ENCODE results near the gene RDM1. TPM values are rescaled to one million over a fixed set of nuclear protein-coding genes. Genes with fewer than 3 reads are reported as not detected.

Gene RDM1, protein sequence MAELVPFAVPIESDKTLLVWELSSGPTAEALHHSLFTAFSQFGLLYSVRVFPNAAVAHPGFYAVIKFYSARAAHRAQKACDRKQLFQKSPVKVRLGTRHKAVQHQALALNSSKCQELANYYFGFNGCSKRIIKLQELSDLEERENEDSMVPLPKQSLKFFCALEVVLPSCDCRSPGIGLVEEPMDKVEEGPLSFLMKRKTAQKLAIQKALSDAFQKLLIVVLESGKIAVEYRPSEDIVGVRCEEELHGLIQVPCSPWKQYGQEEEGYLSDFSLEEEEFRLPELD
- 0.40 to 1.1 TPM (median 0.87 TPM) in 3 replicates for polyA plus RNA-seq
- not detected for polyA plus RNA-seq (2011; ENCODE audit: low read depth)
- 0.39 and 0.45 TPM in 2 replicates for polyA plus RNA-seq (2011; cell fraction: cytosol; rRNA removed)
- 0.18 and 0.21 TPM in 2 replicates for polyA plus RNA-seq (2011; cell fraction: nucleus; rRNA removed)
- polyA plus RNA-seq (2012; ENCODE audit: low replicate concordance) = 0.47 and 1.2 TPM in 2 replicates
- 0.36 to 0.76 TPM in 2 of 3 replicates, not detected in the other for polyA minus RNA-seq
- not detected for polyA minus RNA-seq (2011; cell fraction: cytosol; rRNA and poly(A)+ RNA removed)
- not detected in 2 replicates for polyA minus RNA-seq (2011; cell fraction: nucleus; rRNA and poly(A)+ RNA removed)

DNA sequence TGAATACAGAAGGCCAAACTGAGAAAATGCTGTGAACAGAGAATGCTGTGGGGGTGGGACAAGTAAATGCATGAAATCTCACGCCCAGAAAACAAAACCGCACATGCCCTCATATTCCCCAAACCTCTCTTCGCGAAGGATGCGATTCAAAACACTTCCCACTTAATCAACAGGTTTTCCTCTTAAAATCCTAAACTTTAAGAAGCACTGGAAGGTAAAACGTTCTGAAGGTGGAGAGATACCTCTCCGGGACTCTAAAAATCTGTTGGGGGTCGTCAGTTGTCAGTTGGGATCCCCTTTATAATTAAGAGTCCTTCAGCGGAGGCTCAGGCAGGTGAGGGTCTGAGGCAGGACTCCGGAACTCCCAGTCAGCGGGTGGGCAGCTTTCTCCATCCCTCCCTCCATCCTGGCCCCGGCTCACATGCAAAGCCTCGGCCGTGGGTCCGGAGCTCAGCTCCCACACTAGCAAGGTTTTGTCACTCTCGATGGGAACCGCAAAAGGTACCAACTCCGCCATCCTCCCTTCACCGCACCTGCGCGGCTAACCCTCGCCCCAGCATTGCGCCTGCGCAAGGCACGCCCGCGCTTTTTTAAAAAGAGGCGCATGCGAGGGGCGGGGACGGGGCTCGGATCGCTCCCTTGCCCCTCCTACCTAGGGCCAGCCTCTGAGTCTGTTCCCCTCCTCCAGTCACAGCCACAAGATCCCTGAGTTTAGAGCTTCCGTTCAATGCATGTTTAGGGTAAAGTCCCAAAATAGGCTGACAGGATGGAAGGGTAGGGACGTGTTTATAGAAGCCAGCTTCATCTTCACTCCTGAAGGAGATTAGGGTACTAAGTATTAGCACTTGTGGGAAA is at the start of gene RDM1:
RDM1 (minus strand) TSS at position 563 of the 855 bp plus-strand sequence; CDS start at position 517, 46 bp downstream.
- H3K27ac ChIP-seq (ENCODE audit: control insufficient read depth, insufficient read depth, low read length) = no peak within 1 kb of the TSS
- H3K4me2 ChIP-seq (ENCODE audit: control insufficient read depth, extremely low read depth, insufficient read depth, low read depth, low read length) = peak within 1 kb of the TSS; percentile 69
- H3K4me1 ChIP-seq (ENCODE audit: control insufficient read depth, extremely low read depth, insufficient read depth, low read length) = peaks cover 3% of the 10 kb centered on the region
- no peaks in the 10 kb centered on the region for H3K9me1 ChIP-seq (ENCODE audit: control insufficient read depth, extremely low read depth, insufficient read depth, low read length)
- H4K20me1 ChIP-seq (ENCODE audit: control insufficient read depth, extremely low read depth, insufficient read depth, low read length) = no peaks in the 10 kb centered on the region
- H3K79me2 ChIP-seq (ENCODE audit: control insufficient read depth, insufficient read depth, low read length) = no peaks in the 10 kb centered on the region
- dilution Hi-C loops (cut with MboI; ENCODE audit: extremely low pct_ligation_motif_present, low sequenced_read_pairs) = no loop called here
- peak within 1 kb of the TSS; percentile 25 for H3K9ac ChIP-seq (ENCODE audit: control insufficient read depth, extremely low read depth, insufficient read depth, low read length)
- H3K9me3 ChIP-seq (ENCODE audit: control insufficient read depth, low read depth, low read length) = no peaks in the 10 kb centered on the region
- H3K4me3 ChIP-seq (ENCODE audit: control insufficient read depth in 2 of 3, extremely low read depth in 1 of 3, insufficient read depth in 2 of 3, low read depth in 1 of 3, low read length in 3 of 3) = peak within 1 kb of the TSS; percentile 56 to 80 (median 63)
- no peaks in the 10 kb centered on the region for H3K36me3 ChIP-seq (ENCODE audit: control insufficient read depth in 2 of 2, extremely low read depth in 1 of 2, insufficient read depth in 2 of 2, low read length in 2 of 2)
- DNase-seq (ENCODE audit: low read depth, low spot score) (peak; percentile 11), FAIRE-seq (no peak)
- H2AFZ ChIP-seq (ENCODE audit: control insufficient read depth, low read length) = peak within 1 kb of the TSS; percentile 97
- H3K27me3 ChIP-seq (ENCODE audit: control insufficient read depth, extremely low read depth, insufficient read depth, low read length) = no peaks in the 10 kb centered on the region
- TF ChIP-seq, protein P1, sequence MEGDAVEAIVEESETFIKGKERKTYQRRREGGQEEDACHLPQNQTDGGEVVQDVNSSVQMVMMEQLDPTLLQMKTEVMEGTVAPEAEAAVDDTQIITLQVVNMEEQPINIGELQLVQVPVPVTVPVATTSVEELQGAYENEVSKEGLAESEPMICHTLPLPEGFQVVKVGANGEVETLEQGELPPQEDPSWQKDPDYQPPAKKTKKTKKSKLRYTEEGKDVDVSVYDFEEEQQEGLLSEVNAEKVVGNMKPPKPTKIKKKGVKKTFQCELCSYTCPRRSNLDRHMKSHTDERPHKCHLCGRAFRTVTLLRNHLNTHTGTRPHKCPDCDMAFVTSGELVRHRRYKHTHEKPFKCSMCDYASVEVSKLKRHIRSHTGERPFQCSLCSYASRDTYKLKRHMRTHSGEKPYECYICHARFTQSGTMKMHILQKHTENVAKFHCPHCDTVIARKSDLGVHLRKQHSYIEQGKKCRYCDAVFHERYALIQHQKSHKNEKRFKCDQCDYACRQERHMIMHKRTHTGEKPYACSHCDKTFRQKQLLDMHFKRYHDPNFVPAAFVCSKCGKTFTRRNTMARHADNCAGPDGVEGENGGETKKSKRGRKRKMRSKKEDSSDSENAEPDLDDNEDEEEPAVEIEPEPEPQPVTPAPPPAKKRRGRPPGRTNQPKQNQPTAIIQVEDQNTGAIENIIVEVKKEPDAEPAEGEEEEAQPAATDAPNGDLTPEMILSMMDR (optimal IDR thresholded peaks at IDR 0.05 in 1 of 3, IDR thresholded peaks at IDR 0.05 in 1 of 3, conservative IDR thresholded peaks at IDR 0.05 in 1 of 3; ENCODE audit: extremely low read depth in 1 of 3, insufficient read depth in 2 of 3, low read length in 3 of 3) = no peak

DNA sequence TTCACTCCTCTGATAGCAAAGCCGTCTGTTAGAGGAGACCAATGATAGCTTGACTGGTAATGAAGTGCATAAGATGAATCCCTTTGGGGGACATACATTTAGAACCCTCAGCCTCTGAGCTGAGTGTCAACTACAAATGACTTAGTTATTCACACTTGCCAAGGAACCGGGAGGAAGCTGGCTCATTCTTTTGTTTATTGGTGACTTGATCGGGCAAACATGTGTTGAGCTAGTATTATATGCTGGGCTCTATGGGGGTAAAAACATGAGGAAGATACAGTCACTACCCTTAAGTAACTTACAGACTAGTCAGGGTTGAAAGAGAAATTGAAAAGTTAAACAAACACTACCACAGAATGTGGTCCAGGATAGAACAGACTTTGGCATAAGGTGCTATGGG is 47.8 kb upstream of the RDM1 start:
- peaks cover 5% of the 10 kb centered on the region for H3K27me3 ChIP-seq (ENCODE audit: control insufficient read depth, extremely low read depth, insufficient read depth, low read length)
- H3K4me3 ChIP-seq (ENCODE audit: control insufficient read depth in 2 of 3, extremely low read depth in 1 of 3, insufficient read depth in 2 of 3, low read depth in 1 of 3, low read length in 3 of 3) = no peak overlapping the region
- H3K9me3 ChIP-seq (ENCODE audit: control insufficient read depth, low read depth, low read length) = no peaks in the 10 kb centered on the region
- H3K4me2 ChIP-seq (ENCODE audit: control insufficient read depth, extremely low read depth, insufficient read depth, low read depth, low read length) = no peak overlapping the region
- no peak overlapping the region for H2AFZ ChIP-seq (ENCODE audit: control insufficient read depth, low read length)
- H3K27ac ChIP-seq (ENCODE audit: control insufficient read depth, insufficient read depth, low read length) = no peak overlapping the region
- H3K4me1 ChIP-seq (ENCODE audit: control insufficient read depth, extremely low read depth, insufficient read depth, low read length) = peaks cover 12% of the 10 kb centered on the region
- TF ChIP-seq, protein P1 (optimal IDR thresholded peaks at IDR 0.05 in 1 of 3, IDR thresholded peaks at IDR 0.05 in 1 of 3, conservative IDR thresholded peaks at IDR 0.05 in 1 of 3; ENCODE audit: extremely low read depth in 1 of 3, insufficient read depth in 2 of 3, low read length in 3 of 3) = no peak
- no peak for TF ChIP-seq EZH2 (IDR thresholded peaks at IDR 0.05; ENCODE audit: low read length)
- dilution Hi-C loops (cut with MboI; ENCODE audit: extremely low pct_ligation_motif_present, low sequenced_read_pairs) = loop anchor here (25.0 kb wide), 1 partner anchor 159 kb away; no protein-coding TSS in a partner anchor
- no peaks in the 10 kb centered on the region for H4K20me1 ChIP-seq (ENCODE audit: control insufficient read depth, extremely low read depth, insufficient read depth, low read length)
- no peaks in the 10 kb centered on the region for H3K79me2 ChIP-seq (ENCODE audit: control insufficient read depth, insufficient read depth, low read length)
- DNase-seq (ENCODE audit: low read depth, low spot score) = no peak
- no peak for FAIRE-seq
- no peaks in the 10 kb centered on the region for H3K9me1 ChIP-seq (ENCODE audit: control insufficient read depth, extremely low read depth, insufficient read depth, low read length)
- H3K9ac ChIP-seq (ENCODE audit: control insufficient read depth, extremely low read depth, insufficient read depth, low read length) = no peak overlapping the region
- H3K36me3 ChIP-seq (ENCODE audit: control insufficient read depth in 2 of 2, extremely low read depth in 1 of 2, insufficient read depth in 2 of 2, low read length in 2 of 2) = no peaks in the 10 kb centered on the region
